Activated T-cell treated with anti-CD3 and anti-CD28 coated beads, Interleukin-2, amount 50 U/mL, for 4 hours (primary cell): ENCODE data around the gene FBXL3. TPM values are rescaled to one million over a fixed set of nuclear protein-coding genes. Genes with fewer than 3 reads are reported as not detected.
"Not testable (repeated sequence)": the region's sequence is repeated elsewhere in the genome, so short reads cannot be mapped to it uniquely, and the experiment has no call there.

Source experiments
- ATAC-seq, 2 donors: fragments of 200-7000 bp; cut with Tn5 transposase; one replicate each; pipeline ENCODE4 v1.10.0; 2021
- DNase-seq: peaks from one replicate; pipeline ENCODE4 v3.0.0-alpha.2; 2020
- H3K27me3 Mint-ChIP-seq: one replicate; pipeline ENCODE4 v1.8.0; 2021; ENCODE audit warnings: low read depth, mixed read lengths
- H3K36me3 Mint-ChIP-seq: one replicate; pipeline ENCODE4 v1.8.0; 2022; ENCODE audit warnings: mixed read lengths; ENCODE audit not compliant: insufficient read depth
- H3K4me1 Mint-ChIP-seq: one replicate; pipeline ENCODE4 v1.8.0; 2021; ENCODE audit warnings: low read depth, mixed read lengths
- H3K4me3 Mint-ChIP-seq: one replicate; pipeline ENCODE4 v1.8.0; 2021; ENCODE audit warnings: mild to moderate bottlenecking, moderate library complexity, mixed read lengths
- H3K9me3 Mint-ChIP-seq: one replicate; pipeline ENCODE4 v1.8.0; 2021; ENCODE audit warnings: mixed read lengths
- total RNA-seq, 3 donors: library from RNA; stranded (reverse); gene quantifications; one replicate each; pipeline ENCODE4 v1.2.1, GENCODE V29; 2021

The FBXL3 gene
- total RNA-seq, 3 donors from 2014 or later = 35.9 to 40.9 (median 38.5) TPM

GRCh38 chr13:76965759-76966421, 61.1 kb downstream of the FBXL3 start:
- Mint-ChIP-seq H3K4me1 (no peaks in the 10 kb centered on the region), H3K9me3 (peaks cover 5% of the 10 kb centered on the region), H3K4me3 (no peak overlapping the region), H3K36me3 (no peaks in the 10 kb centered on the region), H3K27me3 (peaks cover 25% of the 10 kb centered on the region)
- no peak for DNase-seq
- no peak for ATAC-seq

DNA sequence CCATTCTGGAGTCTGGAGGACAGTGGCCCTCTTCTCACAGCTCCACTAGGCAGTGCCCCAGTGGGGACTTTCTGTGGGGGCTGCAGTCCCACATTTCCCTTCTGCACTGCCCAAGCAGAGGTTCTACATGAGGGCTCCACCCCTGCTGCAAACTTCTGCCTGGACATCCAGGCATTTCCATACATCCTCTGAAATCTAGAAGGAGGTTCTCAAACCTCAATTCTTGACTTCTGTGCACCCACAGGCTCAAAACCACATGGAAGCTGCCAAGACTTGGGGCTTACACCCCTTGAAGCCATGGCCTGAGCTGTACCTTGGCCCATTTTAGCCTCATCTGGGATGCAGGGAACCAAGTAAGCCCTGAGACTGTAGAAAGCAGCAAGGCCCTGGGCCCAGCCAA, 67.2 kb downstream of the FBXL3 start:
- not testable (repeated sequence) for ATAC-seq, H3K4me3 Mint-ChIP-seq, DNase-seq

DNA sequence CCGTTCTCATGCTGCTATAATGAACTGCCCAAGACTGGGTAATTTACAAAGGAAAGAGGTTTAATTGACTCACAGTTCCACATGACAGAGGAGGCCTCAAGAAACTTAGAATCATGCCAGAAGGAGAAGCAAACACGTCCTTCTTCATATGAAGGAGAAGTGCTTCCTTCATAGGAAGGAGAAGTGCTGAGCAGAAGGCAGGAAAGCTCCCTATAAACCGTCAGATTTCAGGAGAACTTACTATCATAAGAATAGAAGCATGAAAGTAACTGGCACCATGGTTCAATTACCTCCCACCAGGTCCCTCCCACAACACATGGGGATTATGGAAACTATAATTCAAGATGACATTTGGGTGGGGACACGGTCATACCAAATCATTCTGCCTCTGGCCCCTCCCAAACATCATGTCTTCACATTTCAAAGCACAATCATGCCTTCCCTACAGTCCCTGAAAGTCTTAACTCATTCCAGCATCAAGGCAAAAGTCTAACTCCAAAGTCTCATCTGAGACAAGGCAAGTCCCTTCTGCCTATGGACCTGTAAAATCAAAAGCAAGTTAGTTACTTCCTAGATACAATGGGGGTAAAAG, 68.0 kb downstream of the FBXL3 start:
- no peak for ATAC-seq
- H3K4me3 Mint-ChIP-seq = no peak overlapping the region
- no peak for DNase-seq
- H3K36me3 Mint-ChIP-seq = no peaks in the 10 kb centered on the region
- H3K9me3 Mint-ChIP-seq = peaks cover 15% of the 10 kb centered on the region
- H3K4me1 Mint-ChIP-seq = no peaks in the 10 kb centered on the region
- H3K27me3 Mint-ChIP-seq = peaks cover 5% of the 10 kb centered on the region

More for the DNA sequence above, 67.2 kb downstream of the FBXL3 start:
- not testable (repeated sequence) for H3K27me3 Mint-ChIP-seq, H3K36me3 Mint-ChIP-seq, H3K4me1 Mint-ChIP-seq
- peaks cover 15% of the 10 kb centered on the region for H3K9me3 Mint-ChIP-seq

- Mint-ChIP-seq H3K4me1 (no peaks in the 10 kb centered on the region), H3K9me3 (peaks cover 7% of the 10 kb centered on the region), H3K36me3 (no peaks in the 10 kb centered on the region), H3K4me3 (no peak overlapping the region), H3K27me3 (peaks cover 13% of the 10 kb centered on the region)
- DNase-seq = no peak
- ATAC-seq = no peak
Measured at GRCh38 chr13:76955661-76956060, 71.3 kb downstream of the FBXL3 start.

Other genes with a start within 250 kb of the FBXL3 start
- 10 to 100 TPM in 1 of 3 donors, 1 to 10 TPM in 2; 6.3 to 11.4 (median 9.0) TPM for gene KCTD12, start 140.8 kb downstream of the FBXL3 start, total RNA-seq
- gene ACOD1, start 78.6 kb downstream of the FBXL3 start, total RNA-seq = not detected
- 10 to 100 TPM; 14.7 to 18.7 (median 17.1) TPM for gene CLN5, start 35.1 kb downstream of the FBXL3 start, total RNA-seq